HG03575 (cell line): Measurements from ENCODE around the gene KCNK4.
A peak's percentile ranks its signal among the peaks of the same experiment; 100 is the strongest.

Experiments
- ATAC-seq: cut with Tn5 transposase; IDR thresholded peaks from one replicate; pipeline ENCODE4 v1.9.1; 2021; ENCODE audit not compliant: unreplicated experiment, insufficient number of reproducible peaks, low FRiP score; ENCODE audit errors: extremely low read depth

The KCNK4 gene

GRCh38 chr11:64266339-64266738, 24.8 kb upstream of the KCNK4 start:
- no peak for ATAC-seq

- no peak for ATAC-seq
These were observed 23.7 kb upstream of the KCNK4 start for GRCh38 chr11:64267207-64267945.

- ATAC-seq: no peak
These were observed 22.8 kb upstream of the KCNK4 start for GRCh38 chr11:64268025-64268892.

GRCh38 chr11:64268893-64269539, 22.1 kb upstream of the KCNK4 start:
- ATAC-seq: no peak

- peak; percentile 45 for ATAC-seq
These were observed 21.4 kb upstream of the KCNK4 start for GRCh38 chr11:64269540-64270220.

- no peak for ATAC-seq
These were observed 15.9 kb upstream of the KCNK4 start for GRCh38 chr11:64275031-64275800.

GRCh38 chr11:64275841-64276240, 15.3 kb upstream of the KCNK4 start:
- ATAC-seq: no peak

GRCh38 chr11:64276653-64277431, 14.3 kb upstream of the KCNK4 start:
- ATAC-seq: no peak

GRCh38 chr11:64278576-64279190, 12.4 kb upstream of the KCNK4 start:
- ATAC-seq: no peak

- no peak for ATAC-seq
These were observed 8.9 kb upstream of the KCNK4 start for GRCh38 chr11:64281957-64282770.

- ATAC-seq: no peak
These were observed 8.0 kb upstream of the KCNK4 start for GRCh38 chr11:64283092-64283491.

GRCh38 chr11:64284048-64284961, 6.8 kb upstream of the KCNK4 start, which contains the start of gene BAD:
TSS of gene BAD (minus strand) at chr11:64284665. CDS start at chr11:64284368, 297 bp downstream.
- ATAC-seq: no peak

- ATAC-seq: no peak
These were observed 5.9 kb upstream of the KCNK4 start, which contains the start of gene GPR137 for GRCh38 chr11:64284962-64285884. TSS of gene GPR137 (plus strand) at chr11:64285848. CDS start at chr11:64286525, 677 bp downstream.
